ENCODE results near the gene SH2B3. TPM values are rescaled to one million over a fixed set of nuclear protein-coding genes. Genes with fewer than 3 reads are reported as not detected.

Gene SH2B3
- total and polyA plus RNA-seq, 9 of the 15 experiments (the other 6 are each of a cell fraction or from before 2014, with no cell fraction given): 10.8 to 75.3 (median 37.4) TPM

DNA sequence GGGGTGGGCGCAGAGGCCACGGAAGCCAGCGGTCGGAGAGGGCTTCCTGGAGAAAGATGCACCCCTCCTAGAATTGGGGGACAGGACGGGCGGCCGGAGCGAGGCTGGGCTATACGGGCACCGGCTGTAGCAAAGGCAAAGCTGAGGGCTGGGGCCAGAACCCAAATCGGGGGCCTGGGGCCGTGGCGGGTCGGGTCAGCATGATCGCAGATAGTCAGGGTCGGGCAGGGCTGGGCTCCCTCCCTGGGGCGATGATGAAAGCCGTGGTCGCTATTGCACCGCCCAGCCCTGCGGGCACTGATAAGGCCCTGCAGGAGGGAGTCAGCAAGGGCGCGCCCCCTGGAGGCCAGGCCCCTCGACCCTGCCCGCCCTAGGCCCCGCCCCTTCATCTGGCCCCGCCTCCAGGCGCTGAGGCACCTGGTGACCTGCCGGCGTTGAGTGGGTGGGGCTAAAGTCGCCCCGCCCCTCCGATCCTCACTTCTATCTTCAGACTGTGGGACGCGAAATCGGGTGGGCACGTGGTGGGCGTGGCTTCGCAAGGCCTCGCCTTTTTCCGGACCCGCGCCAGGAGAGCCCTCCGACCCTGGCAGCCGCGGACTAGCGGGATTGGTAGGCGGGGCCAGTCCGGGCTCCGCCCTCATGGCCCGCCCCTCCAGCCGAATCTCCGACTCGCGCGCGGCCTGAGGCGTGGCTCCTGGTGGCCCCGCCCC, 419 bp upstream of the SH2B3 start (continued):
- TF ChIP-seq HDAC2 (IDR thresholded peaks at IDR 0.05): peak; percentile 54; the same call in 1 of the 2 replicates
- peak; percentile 64 for TF ChIP-seq PHF8 (IDR thresholded peaks at IDR 0.05; ENCODE audit: borderline replicate concordance, low read length)
- TF ChIP-seq HNRNPL (IDR thresholded peaks at IDR 0.05; ENCODE audit: low read depth, low read length): peak; percentile 63; the same call in 1 of the 2 replicates
- TF ChIP-seq GATA2 (CRISPR knock-in tag; IDR thresholded peaks at IDR 0.05): peak; percentile 89
- TF ChIP-seq ZNF717 (CRISPR knock-in tag; IDR thresholded peaks at IDR 0.05): no peak
- TF ChIP-seq RUNX1 (IDR thresholded peaks at IDR 0.05; ENCODE audit: low read depth): peak; percentile 27; the same call in 1 of the 2 replicates
- TF ChIP-seq HCFC1 (IDR thresholded peaks at IDR 0.05; ENCODE audit: low read depth, low read length): peak; percentile 64
- TF ChIP-seq HMGN3 (IDR thresholded peaks at IDR 0.05; ENCODE audit: borderline replicate concordance, extremely low read depth, insufficient read length, low read depth, low read length): peak; percentile 98
- TF ChIP-seq HIVEP1 (CRISPR knock-in tag; IDR thresholded peaks at IDR 0.05): peak; percentile 50; the same call in 1 of the 2 replicates
- 0 out of 2 replicates have a peak, but pooled peaks have one; percentile 64 for TF ChIP-seq HDAC8 (tag; IDR thresholded peaks at IDR 0.05)
- TF ChIP-seq ZNF384 (IDR thresholded peaks at IDR 0.05; ENCODE audit: low read depth, low read length): peak; percentile 50; the same call in 1 of the 2 replicates
- peak; percentile 59 for TF ChIP-seq SMARCA4 (IDR thresholded peaks at IDR 0.05)
- TF ChIP-seq ZNF584 (CRISPR knock-in tag; IDR thresholded peaks at IDR 0.05; ENCODE audit: low read depth): no peak
- TF ChIP-seq, protein P1, sequence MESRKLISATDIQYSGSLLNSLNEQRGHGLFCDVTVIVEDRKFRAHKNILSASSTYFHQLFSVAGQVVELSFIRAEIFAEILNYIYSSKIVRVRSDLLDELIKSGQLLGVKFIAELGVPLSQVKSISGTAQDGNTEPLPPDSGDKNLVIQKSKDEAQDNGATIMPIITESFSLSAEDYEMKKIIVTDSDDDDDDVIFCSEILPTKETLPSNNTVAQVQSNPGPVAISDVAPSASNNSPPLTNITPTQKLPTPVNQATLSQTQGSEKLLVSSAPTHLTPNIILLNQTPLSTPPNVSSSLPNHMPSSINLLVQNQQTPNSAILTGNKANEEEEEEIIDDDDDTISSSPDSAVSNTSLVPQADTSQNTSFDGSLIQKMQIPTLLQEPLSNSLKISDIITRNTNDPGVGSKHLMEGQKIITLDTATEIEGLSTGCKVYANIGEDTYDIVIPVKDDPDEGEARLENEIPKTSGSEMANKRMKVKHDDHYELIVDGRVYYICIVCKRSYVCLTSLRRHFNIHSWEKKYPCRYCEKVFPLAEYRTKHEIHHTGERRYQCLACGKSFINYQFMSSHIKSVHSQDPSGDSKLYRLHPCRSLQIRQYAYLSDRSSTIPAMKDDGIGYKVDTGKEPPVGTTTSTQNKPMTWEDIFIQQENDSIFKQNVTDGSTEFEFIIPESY (CRISPR knock-in tag; IDR thresholded peaks at IDR 0.05): 0 out of 2 replicates have a peak, but pooled peaks have one; percentile 34
- TF ChIP-seq, protein P2, sequence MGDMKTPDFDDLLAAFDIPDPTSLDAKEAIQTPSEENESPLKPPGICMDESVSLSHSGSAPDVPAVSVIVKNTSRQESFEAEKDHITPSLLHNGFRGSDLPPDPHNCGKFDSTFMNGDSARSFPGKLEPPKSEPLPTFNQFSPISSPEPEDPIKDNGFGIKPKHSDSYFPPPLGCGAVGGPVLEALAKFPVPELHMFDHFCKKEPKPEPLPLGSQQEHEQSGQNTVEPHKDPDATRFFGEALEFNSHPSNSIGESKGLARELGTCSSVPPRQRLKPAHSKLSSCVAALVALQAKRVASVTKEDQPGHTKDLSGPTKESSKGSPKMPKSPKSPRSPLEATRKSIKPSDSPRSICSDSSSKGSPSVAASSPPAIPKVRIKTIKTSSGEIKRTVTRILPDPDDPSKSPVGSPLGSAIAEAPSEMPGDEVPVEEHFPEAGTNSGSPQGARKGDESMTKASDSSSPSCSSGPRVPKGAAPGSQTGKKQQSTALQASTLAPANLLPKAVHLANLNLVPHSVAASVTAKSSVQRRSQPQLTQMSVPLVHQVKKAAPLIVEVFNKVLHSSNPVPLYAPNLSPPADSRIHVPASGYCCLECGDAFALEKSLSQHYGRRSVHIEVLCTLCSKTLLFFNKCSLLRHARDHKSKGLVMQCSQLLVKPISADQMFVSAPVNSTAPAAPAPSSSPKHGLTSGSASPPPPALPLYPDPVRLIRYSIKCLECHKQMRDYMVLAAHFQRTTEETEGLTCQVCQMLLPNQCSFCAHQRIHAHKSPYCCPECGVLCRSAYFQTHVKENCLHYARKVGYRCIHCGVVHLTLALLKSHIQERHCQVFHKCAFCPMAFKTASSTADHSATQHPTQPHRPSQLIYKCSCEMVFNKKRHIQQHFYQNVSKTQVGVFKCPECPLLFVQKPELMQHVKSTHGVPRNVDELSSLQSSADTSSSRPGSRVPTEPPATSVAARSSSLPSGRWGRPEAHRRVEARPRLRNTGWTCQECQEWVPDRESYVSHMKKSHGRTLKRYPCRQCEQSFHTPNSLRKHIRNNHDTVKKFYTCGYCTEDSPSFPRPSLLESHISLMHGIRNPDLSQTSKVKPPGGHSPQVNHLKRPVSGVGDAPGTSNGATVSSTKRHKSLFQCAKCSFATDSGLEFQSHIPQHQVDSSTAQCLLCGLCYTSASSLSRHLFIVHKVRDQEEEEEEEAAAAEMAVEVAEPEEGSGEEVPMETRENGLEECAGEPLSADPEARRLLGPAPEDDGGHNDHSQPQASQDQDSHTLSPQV (IDR thresholded peaks at IDR 0.05): no peak
- 0 out of 2 replicates have a peak, but pooled peaks have one; percentile 36 for TF ChIP-seq ZNF324 (CRISPR knock-in tag; IDR thresholded peaks at IDR 0.05)
- TF ChIP-seq RNF2 (IDR thresholded peaks at IDR 0.05): peak; percentile 19; the same call in 1 of the 2 replicates
- 0 out of 4 replicates have a peak, but pooled peaks of 1 of the 2 experiments have one; percentile 10 for TF ChIP-seq FOXA3 (CRISPR knock-in tag; conservative IDR thresholded peaks at IDR 0.05 in 1 of 2, IDR thresholded peaks at IDR 0.05 in 1 of 2)
- TF ChIP-seq POLR2B (IDR thresholded peaks at IDR 0.05; ENCODE audit: low read depth, partially characterized antibody): peak; percentile 74
- peak; percentile 67 for TF ChIP-seq CHD1 (IDR thresholded peaks at IDR 0.05; ENCODE audit: low read length)
- no peak for TF ChIP-seq FOXJ2 (tag; IDR thresholded peaks at IDR 0.05)
- TF ChIP-seq CEBPG (CRISPR knock-in tag; IDR thresholded peaks at IDR 0.05): peak; percentile 100
- peak; percentile 97 to 98 for TF ChIP-seq CEBPG (tag; conservative IDR thresholded peaks at IDR 0.05 in 1 of 2, IDR thresholded peaks at IDR 0.05 in 1 of 2)
